Osteocyte (in vitro differentiated cells): ENCODE results near the gene RASGEF1C. TPM values are rescaled to one million over a fixed set of nuclear protein-coding genes. Genes with fewer than 3 reads are reported as not detected.
A peak's percentile ranks its signal among the peaks of the same experiment; 100 is the strongest.

Experiments used
- DNase-seq: peaks from one replicate; pipeline ENCODE4 v3.0.0; 2021; ENCODE audit warnings: mixed read lengths; ENCODE audit not compliant: unreplicated experiment; ENCODE audit errors: extremely low spot score
- H3K27ac Mint-ChIP-seq: one replicate; pipeline ENCODE4 v1.8.0; 2021; ENCODE audit warnings: mild to moderate bottlenecking, mixed read lengths; ENCODE audit not compliant: unreplicated experiment
- H3K27me3 Mint-ChIP-seq: one replicate; pipeline ENCODE4 v1.8.0; 2021; ENCODE audit warnings: mixed read lengths; ENCODE audit not compliant: unreplicated experiment
- H3K36me3 Mint-ChIP-seq: one replicate; pipeline ENCODE4 v1.8.0; 2021; ENCODE audit warnings: mixed read lengths; ENCODE audit not compliant: unreplicated experiment
- H3K4me1 Mint-ChIP-seq: one replicate; pipeline ENCODE4 v1.8.0; 2021; ENCODE audit warnings: mixed read lengths; ENCODE audit not compliant: unreplicated experiment
- H3K4me3 Mint-ChIP-seq: one replicate; pipeline ENCODE4 v1.8.0; 2021; ENCODE audit warnings: mild to moderate bottlenecking, moderate library complexity, mixed read lengths; ENCODE audit not compliant: unreplicated experiment
- H3K9me3 Mint-ChIP-seq: one replicate; pipeline ENCODE4 v1.8.0; 2021; ENCODE audit warnings: mixed read lengths; ENCODE audit not compliant: unreplicated experiment
- CTCF ChIP-seq: fragments of 200-600 bp; sonication (generic); IDR thresholded peaks from 2 replicates; pipeline ENCODE4 v1.5.0; 2021; ENCODE audit warnings: antibody characterized with exemption, mild to moderate bottlenecking, moderate library complexity
- total RNA-seq: library from RNA; stranded (reverse); gene quantifications from 2 replicates; pipeline ENCODE4 v1.2.1, GENCODE V29; 2021

The RASGEF1C gene
- total RNA-seq, 1 donor from 2014 or later, result not detected

- H3K4me3 Mint-ChIP-seq, result no peak overlapping the region
- no peak for TF ChIP-seq CTCF
- no peak overlapping the region for H3K27ac Mint-ChIP-seq
- H3K4me1 Mint-ChIP-seq, result peaks cover 3% of the 10 kb centered on the region
- H3K9me3 Mint-ChIP-seq, result peaks cover 5% of the 10 kb centered on the region
- H3K27me3 Mint-ChIP-seq, result peaks cover 18% of the 10 kb centered on the region
- H3K36me3 Mint-ChIP-seq, result peaks cover 2% of the 10 kb centered on the region
- DNase-seq, result no peak
These were observed 133.3 kb downstream of the RASGEF1C start for GRCh38 chr5:180075703-180076102.

- TF ChIP-seq CTCF, result no peak
- Mint-ChIP-seq H3K9me3 (peaks cover 5% of the 10 kb centered on the region), H3K4me1 (peaks cover 11% of the 10 kb centered on the region), H3K27ac (no peak overlapping the region), H3K36me3 (peaks cover 2% of the 10 kb centered on the region), H3K27me3 (peaks cover 17% of the 10 kb centered on the region), H3K4me3 (no peak overlapping the region)
- no peak for DNase-seq
These were observed 134.5 kb downstream of the RASGEF1C start for GRCh38 chr5:180074462-180074861.

- H3K27me3 Mint-ChIP-seq, result peaks cover 10% of the 10 kb centered on the region
- no peak for TF ChIP-seq CTCF
- H3K36me3 Mint-ChIP-seq, result peaks cover 2% of the 10 kb centered on the region
- H3K27ac Mint-ChIP-seq, result peak overlapping the region; percentile 80
- DNase-seq, result no peak
- peaks cover 5% of the 10 kb centered on the region for H3K9me3 Mint-ChIP-seq
- H3K4me3 Mint-ChIP-seq, result no peak overlapping the region
- peaks cover 30% of the 10 kb centered on the region for H3K4me1 Mint-ChIP-seq
These were observed 136.5 kb downstream of the RASGEF1C start for GRCh38 chr5:180072556-180072955.

- H3K27me3 Mint-ChIP-seq, result peaks cover 10% of the 10 kb centered on the region
- peak overlapping the region; percentile 80 for H3K27ac Mint-ChIP-seq
- peak overlapping the region; percentile 56 for H3K4me3 Mint-ChIP-seq
- H3K4me1 Mint-ChIP-seq, result peaks cover 34% of the 10 kb centered on the region
- TF ChIP-seq CTCF, result no peak
- H3K36me3 Mint-ChIP-seq, result peaks cover 2% of the 10 kb centered on the region
- DNase-seq, result no peak
- peaks cover 5% of the 10 kb centered on the region for H3K9me3 Mint-ChIP-seq
These were observed 136.8 kb downstream of the RASGEF1C start for GRCh38 chr5:180072256-180072548.

GRCh38 chr5:180071531-180072255, 137.3 kb downstream of the RASGEF1C start, which contains the start of gene RNF130:
RNF130 (minus strand) TSS chr5:180071759; CDS start chr5:180071702, 57 bp downstream.
- no peak for TF ChIP-seq CTCF
- Mint-ChIP-seq H3K4me3 (peak within 1 kb of the TSS; percentile 90), H3K9me3 (peaks cover 5% of the 10 kb centered on the region), H3K36me3 (peaks cover 2% of the 10 kb centered on the region), H3K27ac (peak within 1 kb of the TSS; percentile 93), H3K27me3 (peaks cover 10% of the 10 kb centered on the region), H3K4me1 (peaks cover 37% of the 10 kb centered on the region)
- DNase-seq, result peak; percentile 98
